HepG2 (cell line): Measurements from ENCODE around the gene EPHA6. TPM values are rescaled to one million over a fixed set of nuclear protein-coding genes. Genes with fewer than 3 reads are reported as not detected.

ENCODE experiments used
- ATAC-seq: fragments of 200-7000 bp; cut with Tn5 transposase; 3 replicates; pipeline ENCODE4 v1.9.1; 2020; ENCODE audit warnings: mild to moderate bottlenecking, moderate library complexity
- BruUV-seq: library from RNA; stranded (reverse); fragments of 400-500 nt; replicated peaks from 2 replicates; lab custom pipeline; 2021; lab: Mats Ljungman, UMichigan
- CTCF ChIA-PET: fragments of 300-600 bp; formaldehyde crosslinking; extraction: SDS; loops from one replicate; lab custom pipeline; 2021; ENCODE audit warnings: low total read pairs, inconsistent platforms, low intra/inter-chr PET ratio; lab: Yijun Ruan, JAX
- POLR2A ChIA-PET: fragments of 350-600 bp; sonication (Branson Sonifier 250); formaldehyde crosslinking; loops from one replicate; lab custom pipeline; 2020; ENCODE audit warnings: antibody characterized with exemption, inconsistent platforms; lab: Yijun Ruan, JAX
- DNase-seq: peaks from one replicate; pipeline ENCODE4 v3.0.0-alpha.2; 2015; ENCODE audit warnings: low spot score
- FAIRE-seq: peaks from 3 replicates; lab custom pipeline; 2011; peaks lifted over from hg19 to GRCh38; lab: Jason Lieb, UNC
- H2AFZ ChIP-seq: one replicate; pipeline ENCODE4 v1.6.1; 2011; ENCODE audit warnings: low read length, inconsistent platforms
- H3K27ac ChIP-seq: fragments of 300-600 bp; 3 replicates; pipeline ENCODE4 v1.8.0; 2011; ENCODE audit warnings: mixed run types, mild to moderate bottlenecking, mixed read lengths, low read length, inconsistent platforms; ENCODE audit not compliant: insufficient read depth; ENCODE audit errors: extremely low read length
- H3K27me3 ChIP-seq, 2 experiments: fragments of 200-600 bp in 1 of 2; 2 replicates in 1 of 2; 3 replicates in 1 of 2; pipeline versions ENCODE4 v1.6.0 to v1.8.0; 2011; ENCODE audit warnings: low read length in 2 of 2, mild to moderate bottlenecking in 2 of 2, moderate library complexity in 2 of 2, inconsistent platforms in 1 of 2; ENCODE audit not compliant: insufficient read depth in 2 of 2, control insufficient read depth in 1 of 2
- H3K36me3 ChIP-seq, 2 experiments: fragments of 200-600 bp in 1 of 2; replicated peaks in 1 of 2; 2 replicates in 1 of 2; 3 replicates in 1 of 2; pipeline versions ENCODE4 v1.5.1 to v1.8.0; 2011; ENCODE audit warnings: low read length in 2 of 2, inconsistent platforms in 1 of 2; ENCODE audit not compliant: insufficient read depth in 2 of 2, control insufficient read depth in 1 of 2
- H3K4me1 ChIP-seq: 2 replicates; pipeline ENCODE4 v1.5.1; 2012; ENCODE audit warnings: low read length, inconsistent platforms; ENCODE audit not compliant: insufficient read depth
- H3K4me2 ChIP-seq: 2 replicates; pipeline ENCODE4 v1.6.0; 2011; ENCODE audit warnings: low read depth, low read length, inconsistent platforms
- H3K4me3 ChIP-seq, 3 experiments: fragments of 200-600 bp in 1 of 3; sonication (generic), shearing (Covaris generic) in 1 of 3; replicated peaks in 1 of 3; 2 replicates each; pipeline ENCODE4 v1.5.1; 2011 to 2016; ENCODE audit warnings: low read length in 3 of 3, inconsistent platforms in 2 of 3, low read depth in 2 of 3, mild to moderate bottlenecking in 2 of 3, control low read depth in 1 of 3, mixed read lengths in 1 of 3; ENCODE audit not compliant: insufficient read depth in 1 of 3
- H3K79me2 ChIP-seq: one replicate; pipeline ENCODE4 v1.6.1; 2011; ENCODE audit warnings: low read length, inconsistent platforms; ENCODE audit not compliant: insufficient read depth
- H3K9ac ChIP-seq: 2 replicates; pipeline ENCODE4 v1.6.0; 2011; ENCODE audit warnings: mild to moderate bottlenecking, low read depth, low read length, inconsistent platforms; ENCODE audit not compliant: insufficient read depth
- H3K9me3 ChIP-seq: 2 replicates; pipeline ENCODE4 v1.5.1; 2012; ENCODE audit warnings: mild to moderate bottlenecking, low read length
- H4K20me1 ChIP-seq: 2 replicates; pipeline ENCODE4 v1.6.0; 2011; ENCODE audit warnings: inconsistent platforms, mild to moderate bottlenecking, low read length, moderate library complexity; ENCODE audit not compliant: insufficient read depth
- MEIS1 ChIP-seq: sonication (generic); formaldehyde crosslinking; IDR thresholded peaks from 2 replicates; pipeline ENCODE4 v1.9.0; 2021; ENCODE audit warnings: mild to moderate bottlenecking, missing genetic modification reagents, moderate library complexity, borderline replicate concordance
- PRDM15 ChIP-seq: sonication (generic); formaldehyde crosslinking; IDR thresholded peaks from 2 replicates; pipeline ENCODE4 v1.4.0; 2020; ENCODE audit warnings: missing genetic modification reagents
- SOX5 ChIP-seq: IDR thresholded peaks from 2 replicates; pipeline ENCODE4 v1.6.1; 2016; ENCODE audit warnings: borderline replicate concordance
- TEAD3 ChIP-seq: optimal IDR thresholded peaks from 2 replicates; pipeline ENCODE3; 2016; ENCODE audit warnings: borderline replicate concordance
- ZBTB40 ChIP-seq, 2 experiments: fragments of 450-650 bp in 1 of 2; sonication (generic) in 1 of 2; formaldehyde crosslinking in 1 of 2; IDR thresholded peaks; 2 replicates each; pipeline versions ENCODE4 v1.6.1 to v1.8.0; 2016 to 2022; ENCODE audit warnings: antibody characterized with exemption in 1 of 2, mild to moderate bottlenecking in 1 of 2, missing genetic modification reagents in 1 of 2
- ZNF350 ChIP-seq: sonication (generic); formaldehyde crosslinking; IDR thresholded peaks from 2 replicates; pipeline ENCODE4 v1.4.0; 2020; ENCODE audit warnings: mild to moderate bottlenecking, low read depth, missing genetic modification reagents, borderline replicate concordance
- ZNF563 ChIP-seq: sonication (generic); formaldehyde crosslinking; IDR thresholded peaks from 2 replicates; pipeline ENCODE4 v1.8.0; 2022; ENCODE audit warnings: mild to moderate bottlenecking, moderate library complexity, missing genetic modification reagents
- ZNF841 ChIP-seq: sonication (generic); formaldehyde crosslinking; IDR thresholded peaks from 2 replicates; pipeline ENCODE4 v1.8.1; 2023; ENCODE audit warnings: missing genetic modification reagents, borderline replicate concordance
- WGBS: methylation state at CpG from one replicate; pipeline ENCODE4 v1.1.6; 2017; ENCODE audit warnings: low lambda C conversion rate; 5-methylcytosine and 5-hydroxymethylcytosine counted together
- in situ Hi-C: cut with HindIII; loops from 2 replicates; pipeline ENCODE4 v1.10.0; 2017; ENCODE audit warnings: low pct_unique_long_range_greater_than_20kb; ENCODE audit not compliant: extremely low pct_ligation_motif_present
- intact Hi-C: fragments of 100-400 bp; cut with micrococcal nuclease; formaldehyde crosslinking; loops from one replicate; pipeline ENCODE4 v1.10.0; 2022; ENCODE audit not compliant: unreplicated experiment
- polyA plus RNA-seq, 8 experiments: library from polyadenylated mRNA; depleted of rRNA in 3 of 8; stranded (reverse) in 7 of 8; unstranded in 1 of 8; fragments of >200 nt; fragmentation: Illumina TruSeq in 4 of 8; extraction: Trizol in 4 of 8; gene quantifications; 2 replicates each; pipeline versions ENCODE4 v1.2.1 to v1.2.3, GENCODE V29; 2011 to 2016; ENCODE audit warnings: low read depth in 4 of 8, missing spikeins in 1 of 8, mixed read lengths in 1 of 8; ENCODE audit not compliant: insufficient read depth in 1 of 8
- total RNA-seq, 5 experiments: library from RNA; depleted of rRNA; stranded (reverse); fragments of >200 nt; fragmentation: Illumina TruSeq; extraction: Trizol; gene quantifications; 2 replicates each; pipeline ENCODE4 v1.2.3, GENCODE V29; 2016; ENCODE audit warnings: low read depth in 1 of 5
- TF ChIP-seq, protein P1 (sequence below): sonication (generic); formaldehyde crosslinking; IDR thresholded peaks from 2 replicates; pipeline ENCODE4 v1.5.1; 2020; ENCODE audit warnings: mild to moderate bottlenecking, missing genetic modification reagents, moderate library complexity
- TF ChIP-seq, protein P2 (sequence below): sonication (generic); formaldehyde crosslinking; IDR thresholded peaks from 2 replicates; pipeline ENCODE4 v1.5.0; 2020; ENCODE audit warnings: mild to moderate bottlenecking, low read depth, missing genetic modification reagents, borderline replicate concordance

Gene EPHA6
- total and polyA plus RNA-seq, 2 of the 13 experiments (the other 11 are each of a cell fraction or from before 2014, with no cell fraction given) = not detected

DNA sequence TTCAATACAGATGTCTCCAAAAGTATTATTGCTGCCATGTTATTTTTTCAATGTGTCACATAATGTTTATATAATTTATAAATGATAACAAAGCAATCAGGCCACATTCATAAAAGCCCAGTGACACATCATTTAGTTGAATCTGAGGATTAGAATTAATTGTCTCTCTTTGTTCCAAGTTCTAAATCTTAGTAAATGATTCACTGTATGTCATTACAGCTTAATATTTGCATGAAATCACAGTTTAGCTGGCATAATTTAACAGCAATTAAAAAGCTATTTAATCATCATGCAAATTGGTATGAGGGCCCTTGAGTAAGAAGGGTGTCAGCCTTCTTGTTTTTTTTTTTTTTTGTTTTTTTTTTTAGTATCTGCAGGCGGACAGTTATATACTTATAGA is 427.0 kb downstream of the EPHA6 start:
- 0% methylated on average over 1 of the region's 1 CpG for WGBS
- H3K27me3 ChIP-seq = no peaks in the 10 kb centered on the region
- H3K27ac ChIP-seq = no peak overlapping the region
- H3K79me2 ChIP-seq = no peaks in the 10 kb centered on the region
- no peaks in the 10 kb centered on the region for H3K36me3 ChIP-seq
- intact Hi-C loops (no loop called here), in situ Hi-C loops (no loop called here)
- no peak for ATAC-seq
- DNase-seq = no peak
- POLR2A ChIA-PET = no interaction called here
- no TSS peak for BruUV-seq
- H2AFZ ChIP-seq = no peak overlapping the region
- CTCF ChIA-PET = no interaction called here
- H3K9ac ChIP-seq = no peak overlapping the region
- no peak overlapping the region for H3K4me3 ChIP-seq
- no peaks in the 10 kb centered on the region for H3K4me1 ChIP-seq
- no peak for FAIRE-seq
- no peak overlapping the region for H3K4me2 ChIP-seq
- no peaks in the 10 kb centered on the region for H3K9me3 ChIP-seq
- no peaks in the 10 kb centered on the region for H4K20me1 ChIP-seq
- TF ChIP-seq MEIS1 (CRISPR knock-in tag) (no peak), PRDM15 (CRISPR knock-in tag) (no peak), ZNF563 (CRISPR knock-in tag) (no peak), TEAD3 (no peak), SOX5 (CRISPR knock-in tag) (no peak), ZNF841 (CRISPR knock-in tag) (no peak), ZNF350 (no peak), ZBTB40 (IDR thresholded peaks at IDR 0.05) (no peak), ZBTB40 (CRISPR knock-in tag; IDR thresholded peaks at IDR 0.05) (no peak)
- TF ChIP-seq, protein P1, sequence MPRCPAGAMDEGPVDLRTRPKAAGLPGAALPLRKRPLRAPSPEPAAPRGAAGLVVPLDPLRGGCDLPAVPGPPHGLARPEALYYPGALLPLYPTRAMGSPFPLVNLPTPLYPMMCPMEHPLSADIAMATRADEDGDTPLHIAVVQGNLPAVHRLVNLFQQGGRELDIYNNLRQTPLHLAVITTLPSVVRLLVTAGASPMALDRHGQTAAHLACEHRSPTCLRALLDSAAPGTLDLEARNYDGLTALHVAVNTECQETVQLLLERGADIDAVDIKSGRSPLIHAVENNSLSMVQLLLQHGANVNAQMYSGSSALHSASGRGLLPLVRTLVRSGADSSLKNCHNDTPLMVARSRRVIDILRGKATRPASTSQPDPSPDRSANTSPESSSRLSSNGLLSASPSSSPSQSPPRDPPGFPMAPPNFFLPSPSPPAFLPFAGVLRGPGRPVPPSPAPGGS (CRISPR knock-in tag) = no peak
- TF ChIP-seq, protein P2, sequence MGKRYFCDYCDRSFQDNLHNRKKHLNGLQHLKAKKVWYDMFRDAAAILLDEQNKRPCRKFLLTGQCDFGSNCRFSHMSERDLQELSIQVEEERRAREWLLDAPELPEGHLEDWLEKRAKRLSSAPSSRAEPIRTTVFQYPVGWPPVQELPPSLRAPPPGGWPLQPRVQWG (CRISPR knock-in tag) = no peak
